NCI-H345 treated with DMSO at 0.1 percent for 48 hours (cell line): Measurements from ENCODE around the gene SP140L.
A peak's percentile ranks its signal among the peaks of the same experiment; 100 is the strongest.
"Not testable (repeated sequence)": the region's sequence is repeated elsewhere in the genome, so short reads cannot be mapped to it uniquely, and the experiment has no call there.

Source experiments
- DNase-seq: peaks from one replicate; lab custom pipeline; 2025; ENCODE audit not compliant: unreplicated experiment; lab: John Stamatoyannopoulos, UW

SP140L gene

DNA sequence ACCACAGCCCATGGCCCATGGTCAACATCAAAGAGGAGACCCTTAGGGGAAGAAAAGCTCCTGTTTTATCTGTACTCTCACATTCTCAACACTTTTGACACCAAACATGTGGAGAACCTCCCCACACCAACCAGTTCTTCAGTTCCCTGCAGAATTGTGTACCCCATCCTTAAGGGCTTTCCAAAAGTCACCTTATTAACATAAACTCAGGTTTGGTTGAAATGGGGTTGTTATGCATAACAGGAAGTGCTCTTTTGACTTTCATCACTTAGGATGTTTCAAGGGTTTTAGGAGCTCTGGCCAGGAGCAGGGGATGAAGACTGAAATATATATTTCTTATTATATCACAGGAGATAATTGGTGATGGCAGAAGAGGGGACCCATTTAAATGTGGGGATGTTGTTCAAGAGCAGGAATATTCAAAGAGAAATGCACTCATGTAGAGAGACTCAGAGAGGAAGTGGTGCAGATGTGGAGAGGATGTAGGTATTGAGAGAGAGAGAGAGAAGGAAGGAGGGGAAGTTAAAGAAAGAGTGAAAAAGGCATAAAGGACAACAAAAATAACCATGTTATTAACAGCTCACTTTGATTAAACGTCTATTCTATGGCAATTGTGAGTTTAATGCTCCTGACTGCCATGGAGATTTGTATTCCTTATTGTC lies 35.2 kb downstream of the SP140L start:
- DNase-seq = no peak

DNA sequence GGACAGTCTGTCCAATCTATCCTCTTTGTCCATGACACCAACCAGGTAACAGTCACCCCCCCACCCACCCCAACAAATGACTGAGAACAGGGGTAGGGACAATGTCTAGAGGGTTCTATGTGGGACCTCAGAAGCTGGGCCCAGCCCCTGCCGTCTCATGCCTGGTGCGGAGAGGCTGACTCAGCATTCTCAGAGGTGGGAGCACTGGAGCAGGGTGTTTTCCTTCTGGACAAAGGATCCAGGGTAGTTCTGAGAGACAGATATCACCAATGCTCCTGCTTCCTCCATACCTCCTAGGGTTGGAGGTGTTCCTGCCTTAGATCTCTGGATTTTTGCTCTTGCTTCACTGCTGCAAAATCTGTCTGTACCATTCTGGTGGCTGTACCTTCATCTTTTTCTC lies 55.1 kb downstream of the SP140L start:
- DNase-seq = no peak

DNA sequence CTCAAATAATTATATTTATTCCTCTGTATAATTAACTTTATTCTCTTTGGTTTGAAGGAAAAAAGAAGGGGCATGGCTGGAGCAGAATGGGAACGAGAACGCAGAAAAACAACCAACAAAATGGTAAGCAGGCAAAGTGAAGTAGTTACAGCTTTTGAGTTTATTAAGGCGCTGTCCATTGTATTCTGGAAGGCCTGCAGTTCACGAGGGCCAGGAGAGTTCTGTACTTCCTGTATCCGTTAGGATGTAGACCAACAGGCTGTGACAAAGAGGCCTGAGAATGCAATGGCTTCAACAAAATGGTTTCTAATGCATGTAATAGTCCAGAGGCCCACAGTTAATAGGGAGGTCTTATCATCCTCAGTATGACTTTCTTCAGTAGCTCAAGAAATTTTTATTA lies 56.5 kb downstream of the SP140L start:
- DNase-seq = no peak

DNA sequence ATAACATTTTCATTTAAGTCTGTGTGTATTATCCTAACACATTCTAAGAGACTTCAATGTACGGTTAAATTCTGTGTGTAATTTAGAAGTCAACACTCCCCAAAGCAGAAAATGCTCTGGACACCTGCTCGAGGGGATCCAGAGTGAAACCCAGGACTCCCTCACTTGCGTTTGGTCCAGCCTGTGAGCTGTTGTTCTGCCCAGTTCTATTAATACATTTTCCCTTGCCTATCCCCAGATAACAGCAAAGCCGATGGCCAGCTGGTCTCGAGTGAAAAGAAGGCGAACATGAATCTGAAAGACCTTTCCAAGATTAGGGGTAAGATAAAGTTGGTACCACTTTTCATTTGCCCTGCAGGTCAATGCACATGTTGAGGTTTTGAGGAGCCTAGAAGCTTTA lies 58.0 kb downstream of the SP140L start:
- no peak for DNase-seq

DNA sequence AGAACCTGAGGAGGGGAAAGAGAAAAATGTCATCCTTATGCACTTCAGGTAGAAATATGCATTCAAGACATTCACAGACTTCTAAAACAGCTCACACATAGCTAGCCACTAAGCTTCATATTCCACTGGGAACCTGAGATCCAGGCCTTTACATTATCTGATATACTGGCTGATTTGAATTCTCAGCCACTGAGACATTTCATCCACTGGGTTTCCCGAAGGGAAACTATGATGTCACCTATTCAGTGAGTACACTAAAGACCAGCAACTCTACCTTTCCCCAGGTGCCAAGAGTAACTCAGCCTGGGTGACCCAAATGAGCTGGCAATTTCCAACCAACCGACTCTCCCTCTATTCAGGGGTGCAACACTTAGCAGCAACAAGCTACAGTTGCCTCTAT lies 67.3 kb downstream of the SP140L start:
- no peak for DNase-seq

DNA sequence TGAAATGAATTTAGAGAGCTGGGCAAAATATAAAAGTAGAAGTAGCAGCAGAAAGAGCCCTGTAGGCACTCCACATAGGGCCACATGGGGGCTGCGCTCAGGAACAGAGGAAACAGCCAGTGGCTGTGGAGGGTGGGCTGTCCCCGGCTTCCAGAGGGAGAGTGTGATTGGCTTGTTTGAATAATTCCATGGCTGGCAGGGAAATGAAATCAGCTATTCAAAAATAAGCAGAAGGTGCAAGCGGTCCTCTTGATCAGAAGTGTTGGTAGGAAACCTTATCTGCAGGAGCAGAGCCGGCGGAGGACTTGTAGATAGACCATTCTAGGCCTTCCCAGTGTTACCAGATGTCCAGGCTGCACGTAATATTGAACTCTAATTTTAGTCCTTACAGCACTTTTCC lies 71.7 kb downstream of the SP140L start:
- DNase-seq = not testable (repeated sequence)

DNA sequence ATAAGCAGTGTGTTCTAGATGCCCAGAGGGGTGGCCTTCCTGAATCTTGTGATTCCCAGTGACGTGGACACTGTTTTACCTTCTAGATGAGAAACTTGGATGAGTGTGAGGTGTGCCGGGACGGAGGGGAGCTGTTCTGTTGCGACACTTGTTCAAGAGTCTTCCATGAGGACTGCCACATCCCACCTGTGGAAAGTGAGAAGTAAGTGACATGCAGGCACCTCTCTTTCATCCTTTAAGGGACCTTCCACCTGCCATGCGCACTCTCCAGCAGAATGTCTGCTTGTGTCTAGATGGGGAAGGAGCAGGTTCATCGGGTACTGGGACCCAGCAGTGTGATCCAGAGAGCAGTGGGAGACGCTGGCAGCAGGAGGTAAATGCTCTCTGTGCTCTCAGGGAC lies 73.0 kb downstream of the SP140L start:
- DNase-seq = no peak

DNA sequence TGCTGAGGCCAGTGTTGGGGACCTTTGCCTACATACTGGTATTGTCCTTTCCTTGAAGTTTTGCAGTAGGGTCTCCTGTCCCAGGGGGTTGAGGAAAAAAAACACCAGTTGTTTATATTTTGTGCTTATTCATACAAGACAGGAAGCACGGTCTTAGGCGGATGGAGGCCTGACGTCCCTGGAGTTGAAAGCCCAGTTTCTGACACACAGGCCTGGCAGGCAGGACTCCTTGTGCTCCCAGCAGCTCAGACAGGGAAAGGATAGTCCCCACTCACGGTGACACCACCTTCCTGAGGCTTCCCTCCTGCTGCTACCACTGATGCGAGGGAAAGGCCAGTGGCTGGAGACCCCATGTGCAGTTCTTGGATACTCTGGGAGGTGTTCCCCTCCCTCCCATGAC lies 73.5 kb downstream of the SP140L start:
- DNase-seq = no peak

DNA sequence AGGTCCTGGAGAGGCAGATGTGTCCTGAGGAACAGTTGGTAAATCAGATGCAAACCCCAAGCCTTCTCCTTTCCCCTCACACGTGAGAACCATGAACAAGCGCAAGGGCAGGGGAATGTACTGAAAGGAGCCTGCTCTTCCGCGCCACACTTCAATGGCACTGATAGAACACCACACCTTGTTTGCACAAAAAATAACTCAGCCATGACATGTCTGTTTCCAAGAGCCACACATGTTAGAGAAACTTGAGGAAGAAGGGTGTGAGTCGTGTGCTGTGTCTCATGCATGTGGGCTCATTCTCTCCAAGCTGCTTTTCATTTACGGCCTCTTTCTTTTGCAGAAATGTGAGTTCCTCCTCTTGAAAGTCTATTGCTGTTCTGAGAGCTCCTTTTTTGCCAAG lies 74.0 kb downstream of the SP140L start:
- DNase-seq = not testable (repeated sequence)

DNA sequence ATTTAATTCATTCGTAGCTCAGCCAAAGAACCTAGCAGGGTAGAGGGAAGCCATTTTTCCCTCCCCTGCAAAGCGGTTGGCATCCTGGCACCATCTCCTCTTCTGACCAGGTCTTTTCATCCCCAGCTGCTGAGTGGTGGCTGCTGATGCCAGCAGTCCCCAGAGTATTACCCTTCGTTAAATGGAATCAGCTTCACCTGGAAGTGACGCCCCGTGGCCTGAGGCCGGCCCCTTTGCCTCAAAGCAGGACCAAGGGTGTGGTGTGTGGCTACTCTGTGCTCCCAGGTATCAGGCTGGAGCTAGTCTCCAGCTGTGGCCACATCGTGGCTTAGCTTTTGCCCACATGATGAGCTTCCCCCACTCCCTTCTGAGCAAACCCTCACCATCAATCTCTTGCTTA lies 76.8 kb downstream of the SP140L start:
- DNase-seq = no peak

DNA sequence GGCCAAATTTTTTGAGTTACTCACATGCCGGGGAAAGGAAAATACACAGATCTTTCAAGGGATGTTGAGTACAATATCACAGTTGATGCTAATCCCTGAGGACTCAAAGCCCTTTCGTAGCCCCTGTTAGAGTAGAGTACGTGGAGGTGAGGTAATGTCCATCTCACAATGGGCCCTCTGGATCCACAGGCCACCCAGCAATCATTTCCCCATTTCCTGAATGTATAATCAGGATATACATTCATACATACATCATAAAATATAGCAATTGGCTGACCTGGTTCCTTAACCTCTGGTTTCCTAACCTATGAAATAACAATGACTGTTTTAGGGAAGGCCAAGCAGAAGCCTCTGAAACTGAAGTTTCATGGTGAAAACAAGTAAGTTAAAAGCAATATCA lies 78.8 kb downstream of the SP140L start:
- no peak for DNase-seq

DNA sequence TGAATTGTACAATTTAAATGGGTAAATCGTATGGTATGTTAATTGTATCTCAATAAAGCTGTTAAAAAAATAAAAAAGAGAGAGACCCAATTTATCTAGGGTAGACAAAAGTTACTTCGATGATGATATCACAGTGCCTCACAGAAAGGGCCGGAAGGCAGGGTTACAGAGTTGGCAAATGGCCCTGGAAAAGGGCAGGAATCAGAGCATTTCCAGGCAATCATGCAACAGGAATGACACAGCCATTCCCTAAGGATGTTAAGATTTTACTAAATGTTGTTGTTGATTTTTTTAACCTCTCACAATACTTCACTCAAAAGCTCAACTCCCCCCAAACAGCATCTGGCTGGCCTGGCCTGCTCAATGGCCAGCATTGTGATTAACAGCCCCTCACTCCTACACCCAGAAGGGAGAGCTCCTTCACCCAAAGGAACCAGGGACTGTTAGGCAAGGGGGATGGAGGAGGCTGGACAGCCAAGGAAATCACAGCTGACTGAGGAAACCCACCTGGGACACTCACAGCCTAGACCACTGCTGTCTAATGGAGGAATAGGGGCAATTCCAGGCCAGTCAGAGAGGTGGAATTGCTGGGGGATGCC lies 81.3 kb downstream of the SP140L start:
- no peak for DNase-seq

DNA sequence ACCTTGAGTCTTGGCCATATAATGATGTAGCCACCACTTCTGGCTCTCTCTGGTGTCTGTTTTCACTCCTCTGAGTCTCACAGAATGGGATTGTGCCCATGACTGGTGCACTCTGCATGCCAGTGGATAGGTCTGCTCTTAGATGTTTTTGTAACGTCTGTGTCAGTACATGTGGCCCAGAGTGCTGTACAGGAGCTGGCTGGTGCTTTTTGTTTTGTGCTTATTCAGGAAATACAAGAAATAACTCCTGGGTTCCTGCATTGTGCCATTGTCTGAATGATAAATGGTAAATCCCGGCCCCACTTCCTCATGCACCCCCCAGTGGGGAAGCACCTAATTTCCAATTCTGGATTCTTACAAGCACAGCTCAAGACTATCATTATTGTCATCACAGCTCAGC lies 82.3 kb downstream of the SP140L start:
- DNase-seq = not testable (repeated sequence)

DNA sequence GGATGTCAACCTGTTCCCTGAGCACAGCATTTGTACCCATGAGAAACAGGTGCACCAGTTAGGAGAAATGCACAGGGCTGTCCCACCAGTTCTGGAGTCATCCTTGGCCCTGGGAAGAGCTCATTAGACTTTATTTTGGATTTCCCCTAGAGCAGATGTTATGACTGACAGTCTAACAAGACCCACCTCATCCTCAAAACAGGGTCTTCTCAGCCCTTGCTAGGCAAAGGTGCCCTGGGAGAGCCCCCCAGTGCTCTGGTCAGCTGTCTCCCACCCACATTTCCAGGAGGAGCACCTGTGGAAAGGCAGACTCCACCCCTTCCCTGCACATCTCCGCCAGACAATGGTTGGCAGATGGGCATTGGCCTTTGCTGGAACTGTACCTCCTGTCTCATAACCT lies 83.3 kb downstream of the SP140L start:
- no peak for DNase-seq

DNA sequence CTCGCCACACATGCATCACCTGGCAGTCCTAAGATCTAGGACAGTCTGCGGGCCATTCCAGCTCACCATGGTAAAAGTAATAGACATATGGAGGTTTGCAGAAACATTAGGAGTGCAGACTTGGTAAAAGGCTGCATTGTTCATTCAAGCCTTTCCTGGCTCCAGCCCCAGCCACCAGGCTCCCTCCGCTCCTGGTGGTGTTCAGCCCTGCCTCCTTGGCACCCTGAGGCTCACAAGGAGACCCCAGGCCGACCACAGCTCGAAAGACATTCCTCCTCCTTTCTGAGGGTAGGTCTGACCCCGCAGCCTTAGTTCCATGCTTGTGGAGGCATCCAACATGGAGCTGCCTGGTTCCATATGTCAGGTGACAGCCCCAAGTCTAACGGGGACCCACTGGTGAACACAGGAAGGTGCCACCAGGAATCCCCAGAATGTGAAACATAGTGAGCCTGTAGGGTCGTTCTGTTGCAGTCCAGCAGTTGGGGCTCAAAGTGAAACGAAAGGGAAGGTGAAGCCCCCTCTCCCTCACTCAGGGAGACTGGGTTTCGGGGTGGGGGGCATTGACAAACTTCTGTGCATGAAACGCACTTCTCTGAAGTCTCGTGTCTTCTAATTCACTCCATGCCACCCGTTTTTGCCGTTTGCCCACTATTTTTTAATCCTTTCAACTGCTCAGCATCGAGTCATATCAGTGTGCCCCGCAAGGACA lies 84.0 kb downstream of the SP140L start:
- no peak for DNase-seq

DNA sequence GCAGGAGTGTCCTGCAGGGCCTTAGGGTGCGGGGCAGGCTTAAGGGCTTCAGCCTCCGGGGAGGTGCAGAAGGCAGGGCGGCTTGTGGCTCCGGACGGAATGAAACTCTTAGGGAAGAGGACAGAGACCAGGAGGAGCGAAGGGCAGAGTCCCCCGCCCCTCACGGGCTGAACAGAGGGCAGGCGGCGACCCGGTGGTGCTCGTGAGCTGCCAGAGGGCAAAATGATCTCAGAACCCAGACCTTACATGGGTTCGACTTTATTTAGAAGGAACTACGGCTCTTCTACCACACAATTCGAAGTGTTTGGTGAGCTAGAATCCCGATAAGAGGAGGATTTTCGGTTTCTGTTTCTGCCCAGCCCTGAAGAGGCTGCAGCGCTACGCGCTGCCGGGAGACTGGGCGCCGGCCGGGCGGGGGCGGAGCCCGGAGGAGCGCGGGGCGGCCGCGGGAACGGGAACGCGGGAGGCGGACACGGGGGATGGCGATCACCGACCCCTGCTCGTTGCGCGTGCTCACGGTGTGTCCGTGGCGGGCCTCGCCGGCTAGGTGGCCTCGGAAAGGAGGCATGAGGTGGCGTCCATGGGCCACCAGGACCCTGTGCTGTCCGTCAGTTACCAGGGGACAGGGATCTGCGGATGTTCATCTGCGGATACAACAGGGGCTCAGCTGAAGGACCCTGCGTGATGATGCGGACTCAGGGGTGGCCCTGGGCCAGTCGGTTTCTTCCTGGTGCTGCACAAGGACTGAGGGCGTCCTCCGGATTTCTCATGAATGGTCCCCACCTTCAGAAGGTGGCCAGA lies 84.8 kb downstream of the SP140L start:
- DNase-seq = peak; percentile 35

DNA sequence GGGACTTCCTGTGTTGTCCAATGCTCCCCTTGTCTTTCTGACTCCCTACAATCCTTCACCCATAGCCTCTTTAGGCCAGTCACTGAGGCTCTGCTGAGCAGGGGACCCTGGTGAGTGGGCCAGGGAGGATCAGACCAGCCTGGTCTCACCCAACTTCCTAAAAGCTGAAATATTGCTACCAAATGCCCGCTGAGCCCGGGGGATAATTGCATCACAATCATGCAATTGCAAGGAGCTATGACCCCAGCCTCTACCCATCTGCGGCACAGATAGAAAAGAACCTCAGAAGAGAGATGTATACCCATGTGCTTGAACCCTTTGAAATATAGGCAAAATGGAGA lies 85.3 kb downstream of the SP140L start:
- DNase-seq = no peak

DNA sequence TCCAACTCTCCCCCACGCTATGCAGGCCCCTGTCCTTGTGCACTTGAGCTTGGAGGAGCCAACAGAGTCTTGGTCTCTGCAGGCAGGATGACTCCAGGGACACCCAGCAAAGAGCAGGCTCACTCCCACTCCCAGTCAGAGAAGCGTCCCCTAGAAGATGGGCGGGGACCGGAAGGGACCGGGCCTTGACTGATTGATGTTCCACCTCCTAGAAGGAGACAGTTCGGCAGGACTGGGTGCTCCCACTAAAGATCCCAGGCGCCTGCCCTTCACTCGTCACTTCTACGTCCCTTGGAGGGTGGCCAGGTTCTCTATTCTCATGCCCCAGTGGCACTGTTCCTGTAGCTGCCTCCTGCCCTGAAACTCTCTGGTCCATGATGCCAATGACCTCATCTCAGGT lies 85.9 kb downstream of the SP140L start:
- no peak for DNase-seq

DNA sequence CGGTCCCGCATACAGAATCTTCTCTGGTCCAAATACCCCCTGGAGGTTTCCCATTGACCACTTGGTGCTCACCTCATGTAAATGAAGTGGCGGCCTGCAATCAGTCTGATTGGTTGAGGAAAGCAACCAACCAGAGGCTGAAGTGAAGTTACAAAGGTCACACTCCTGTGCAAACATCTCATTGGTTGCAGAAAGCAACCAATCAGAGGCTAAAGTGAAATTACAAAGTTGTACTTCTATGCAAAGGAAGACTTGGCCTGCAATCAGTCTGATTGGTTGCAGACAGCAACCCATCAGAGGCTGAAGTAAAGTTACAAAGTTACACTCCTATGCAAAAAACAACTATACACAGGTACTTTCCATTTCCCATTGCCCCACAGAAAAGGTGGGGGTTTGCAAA lies 86.5 kb downstream of the SP140L start:
- no peak for DNase-seq

DNA sequence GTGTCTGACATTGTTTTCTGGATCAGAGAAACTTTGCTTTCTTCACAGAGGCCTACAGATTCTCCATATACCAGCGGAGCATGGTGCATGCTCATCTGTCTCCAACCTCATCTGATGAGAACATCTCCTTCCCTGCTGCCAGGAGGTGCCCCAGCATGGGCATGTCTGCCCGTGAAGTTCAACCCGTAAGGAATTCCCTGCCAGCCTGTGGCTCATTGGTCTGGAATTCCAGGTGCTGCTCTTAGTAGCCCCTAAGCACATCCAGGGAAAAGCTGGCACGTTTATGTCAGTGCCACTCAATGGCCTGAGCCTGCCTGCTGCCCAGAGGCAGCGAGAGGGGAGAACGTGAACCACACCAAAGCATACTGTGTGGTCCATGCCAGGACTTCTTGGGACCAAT lies 87.3 kb downstream of the SP140L start:
- no peak for DNase-seq

DNA sequence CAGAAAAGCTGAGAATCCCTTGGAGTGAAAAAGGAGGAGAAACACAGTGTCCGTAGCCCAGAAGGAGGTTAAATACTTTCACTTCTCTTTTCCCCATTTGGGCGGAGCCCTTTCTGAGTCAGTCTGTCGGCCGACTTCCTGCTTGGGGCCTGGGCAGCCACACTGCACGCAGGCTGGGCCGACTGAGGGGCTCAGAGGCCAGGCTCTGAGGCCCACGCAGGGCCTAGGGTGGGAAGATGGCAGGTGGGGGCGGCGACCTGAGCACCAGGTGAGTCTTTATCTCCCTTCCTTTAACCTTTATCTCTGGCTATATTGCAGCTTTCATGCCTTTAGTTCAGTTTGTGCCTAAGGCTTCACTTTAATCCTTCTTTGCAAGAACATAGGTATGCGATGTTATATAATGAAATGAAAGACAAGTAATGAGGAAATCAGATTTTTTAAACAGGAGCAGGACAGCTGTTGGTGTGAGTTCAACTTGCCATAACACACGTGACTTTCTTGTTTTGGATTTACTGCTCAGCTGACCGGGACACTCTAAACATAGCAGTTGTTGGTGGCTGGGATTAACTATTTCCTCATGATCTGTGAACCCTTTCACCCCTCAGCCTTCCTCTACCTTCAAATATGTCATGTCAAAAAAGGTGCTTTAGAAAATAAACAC lies 89.2 kb downstream of the SP140L start, which contains the start of gene SP100:
Gene SP100, plus strand, starts transcription at position 141 of the 661 bp plus-strand sequence. Its CDS starts 96 bp downstream, at position 237.
- DNase-seq = no peak
